Ovary (tissue), 9 donors: ENCODE measurements around the gene DDR2. TPM values are rescaled to one million over a fixed set of nuclear protein-coding genes. Genes with fewer than 3 reads are reported as not detected.

Experiments
- DNase-seq, 5 donors: peaks; one replicate each; pipeline ENCODE4 v3.0.0-alpha.2; 2019 to 2020
- H3K27ac ChIP-seq, 2 donors: fragments of 200-600 bp; one replicate each; pipeline versions ENCODE4 v1.5.1 to v1.8.0; 2019 to 2022
- H3K27me3 ChIP-seq: fragments of 200-600 bp; one replicate; pipeline ENCODE4 v1.8.0; 2022
- H3K36me3 ChIP-seq: fragments of 200-600 bp; sonication (generic); one replicate; pipeline ENCODE4 v1.5.1; 2019
- H3K4me1 ChIP-seq: one replicate; pipeline ENCODE4 v1.8.1; 2013; ENCODE audit warnings: mild to moderate bottlenecking, moderate library complexity; ENCODE audit not compliant: insufficient read depth
- H3K4me3 ChIP-seq: fragments of 200-600 bp; sonication (generic); one replicate; pipeline ENCODE4 v1.5.1; 2017
- H3K9me3 ChIP-seq, 2 donors: fragments of 200-600 bp in 1 of 2; sonication (generic) in 1 of 2; one replicate each; pipeline versions ENCODE4 v1.5.1 to v1.8.1; 2013 to 2019; ENCODE audit warnings: mild to moderate bottlenecking in 1 of 2, moderate library complexity in 1 of 2
- EP300 ChIP-seq: sonication (generic); formaldehyde crosslinking; IDR thresholded peaks from one replicate; pipeline ENCODE4 v1.6.1; 2017; ENCODE audit warnings: antibody characterized with exemption
- POLR2A ChIP-seq: fragments of 450-650 bp; IDR thresholded peaks from one replicate; pipeline ENCODE4 v1.6.1; 2017; ENCODE audit warnings: antibody characterized with exemption, mild to moderate bottlenecking, moderate library complexity
- WGBS, 3 donors: extraction: QIAGEN DNeasy Blood & Tissue Kit in 1 of 3; methylation state at CpG; one replicate each; pipeline versions ENCODE4 v1.1.5 to v1.1.7; 2013 to 2017; 5-methylcytosine and 5-hydroxymethylcytosine counted together
- intact Hi-C, 4 donors: fragments of 100-400 bp; cut with DNase I; formaldehyde crosslinking; loops; one replicate each; pipeline versions ENCODE4 v1.11.0 to v1.15.1; 2022 to 2023
- polyA plus RNA-seq, 2 donors: library from polyadenylated mRNA; stranded (reverse); fragments of 200-250 nt in 1 of 2; fragments of 350-450 nt in 1 of 2; fragmentation: Illumina TruSeq in 1 of 2; extraction: RNeasy Lipid Tissue Mini Kit (QIAGEN cat#74804) in 1 of 2; gene quantifications; one replicate each; pipeline ENCODE4 v1.2.3, GENCODE V29; 2013 to 2014
- total RNA-seq, 7 donors: library from RNA; depleted of rRNA in 2 of 7; stranded (reverse); fragments of >200 nt in 2 of 7; fragmentation: NEBNext Ultra II Directional in 3 of 7; extraction: Animal tissue kit (Norgen Biotek cat#: 25700) in 3 of 7; gene quantifications; one replicate each; pipeline versions ENCODE4 v1.1.0 to v1.2.4, GENCODE V29; 2016 to 2023
- TF ChIP-seq, protein P1 (sequence below), 3 donors: fragments of 450-650 bp in 2 of 3; fragments of 200-600 bp in 1 of 3; IDR thresholded peaks; one replicate each; pipeline versions ENCODE4 v1.5.1 to v1.8.0; 2016 to 2022; ENCODE audit warnings: antibody characterized with exemption in 3 of 3, mild to moderate bottlenecking in 1 of 3
- donor health status: DM: no; HTN: no; CAD: no; lungs with moderate emphysema.
- donor health status: DM: no; HTN: no; CAD: no.
- donor health status: Bipolar disorder and iron deficiency.
- donor health status: DM: yes; HTN: yes; CAD: no.
- donor health status: DM: no; HTN: no; CAD: no.
- donor health status: DM: yes; HTN: yes; CAD: no.

The DDR2 gene
- total and polyA plus RNA-seq, 9 donors, result 25.6 to 143 (median 79.0) TPM

- H3K27me3 ChIP-seq, result no peaks in the 10 kb centered on the region
- TF ChIP-seq POLR2A, result no peak
- TF ChIP-seq, protein P1, sequence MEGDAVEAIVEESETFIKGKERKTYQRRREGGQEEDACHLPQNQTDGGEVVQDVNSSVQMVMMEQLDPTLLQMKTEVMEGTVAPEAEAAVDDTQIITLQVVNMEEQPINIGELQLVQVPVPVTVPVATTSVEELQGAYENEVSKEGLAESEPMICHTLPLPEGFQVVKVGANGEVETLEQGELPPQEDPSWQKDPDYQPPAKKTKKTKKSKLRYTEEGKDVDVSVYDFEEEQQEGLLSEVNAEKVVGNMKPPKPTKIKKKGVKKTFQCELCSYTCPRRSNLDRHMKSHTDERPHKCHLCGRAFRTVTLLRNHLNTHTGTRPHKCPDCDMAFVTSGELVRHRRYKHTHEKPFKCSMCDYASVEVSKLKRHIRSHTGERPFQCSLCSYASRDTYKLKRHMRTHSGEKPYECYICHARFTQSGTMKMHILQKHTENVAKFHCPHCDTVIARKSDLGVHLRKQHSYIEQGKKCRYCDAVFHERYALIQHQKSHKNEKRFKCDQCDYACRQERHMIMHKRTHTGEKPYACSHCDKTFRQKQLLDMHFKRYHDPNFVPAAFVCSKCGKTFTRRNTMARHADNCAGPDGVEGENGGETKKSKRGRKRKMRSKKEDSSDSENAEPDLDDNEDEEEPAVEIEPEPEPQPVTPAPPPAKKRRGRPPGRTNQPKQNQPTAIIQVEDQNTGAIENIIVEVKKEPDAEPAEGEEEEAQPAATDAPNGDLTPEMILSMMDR (IDR thresholded peaks at IDR 0.05), result no peak
- TF ChIP-seq EP300, result no peak
- H3K4me1 ChIP-seq, result peaks cover 5% of the 10 kb centered on the region
- no peaks in the 10 kb centered on the region for H3K9me3 ChIP-seq
- intact Hi-C loops, result no loop called here
- no peak for DNase-seq
- H3K27ac ChIP-seq, result no peak overlapping the region
- H3K4me3 ChIP-seq, result no peak overlapping the region
- H3K36me3 ChIP-seq, result no peaks in the 10 kb centered on the region
- WGBS, 3 donors, result 83 to 85% (median 85%) methylated on average over 3 of the region's 3 CpGs
Observed at GRCh38 chr1:162823231-162823630, 191.0 kb downstream of the DDR2 start.

DNA sequence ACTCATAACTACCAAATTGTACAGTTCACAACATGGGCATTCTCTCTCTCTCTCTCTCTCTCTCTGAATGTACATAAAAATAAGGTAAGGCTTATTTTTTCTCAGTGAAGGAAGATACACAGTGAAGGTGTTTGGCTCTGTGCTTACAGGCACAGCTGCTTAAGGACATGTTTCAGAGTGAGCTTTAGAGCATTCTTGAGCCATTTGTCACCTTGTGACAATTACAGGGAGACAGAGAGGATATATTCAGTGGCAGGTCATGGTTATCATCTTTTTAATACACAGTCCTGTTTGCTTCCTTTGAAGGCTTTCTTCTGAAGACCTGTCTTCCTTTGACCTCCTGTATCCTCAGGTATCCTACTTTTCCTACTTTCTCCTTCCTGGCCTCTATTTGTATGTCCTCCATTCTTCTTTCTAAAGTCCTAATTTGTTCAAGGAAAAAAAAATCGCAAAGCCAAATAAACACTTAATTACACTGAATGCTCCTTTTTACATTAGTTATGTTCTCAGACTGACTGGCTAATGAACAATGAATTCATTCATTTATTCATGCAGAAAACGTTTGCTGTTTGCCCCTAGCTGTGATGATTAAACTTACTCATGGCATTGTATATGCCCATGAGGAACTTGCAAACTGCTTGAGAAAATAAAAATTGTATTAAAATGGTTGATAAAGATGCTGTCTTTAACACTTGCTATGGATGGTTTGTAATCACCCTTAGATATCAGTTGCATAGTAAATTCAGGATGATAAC, 191.7 kb downstream of the DDR2 start:
- no peaks in the 10 kb centered on the region for H3K27me3 ChIP-seq
- intact Hi-C loops, result no loop called here
- no peaks in the 10 kb centered on the region for H3K9me3 ChIP-seq
- no peak overlapping the region for H3K4me3 ChIP-seq
- H3K36me3 ChIP-seq, result no peaks in the 10 kb centered on the region
- TF ChIP-seq, protein P1 (IDR thresholded peaks at IDR 0.05), result no peak
- TF ChIP-seq EP300 (no peak), POLR2A (no peak)
- no peak for DNase-seq
- WGBS, 3 donors, result 57 to 60% (median 58%) methylated on average over 2 of the region's 2 CpGs
- no peak overlapping the region for H3K27ac ChIP-seq
- peaks cover 5% of the 10 kb centered on the region for H3K4me1 ChIP-seq

DNA sequence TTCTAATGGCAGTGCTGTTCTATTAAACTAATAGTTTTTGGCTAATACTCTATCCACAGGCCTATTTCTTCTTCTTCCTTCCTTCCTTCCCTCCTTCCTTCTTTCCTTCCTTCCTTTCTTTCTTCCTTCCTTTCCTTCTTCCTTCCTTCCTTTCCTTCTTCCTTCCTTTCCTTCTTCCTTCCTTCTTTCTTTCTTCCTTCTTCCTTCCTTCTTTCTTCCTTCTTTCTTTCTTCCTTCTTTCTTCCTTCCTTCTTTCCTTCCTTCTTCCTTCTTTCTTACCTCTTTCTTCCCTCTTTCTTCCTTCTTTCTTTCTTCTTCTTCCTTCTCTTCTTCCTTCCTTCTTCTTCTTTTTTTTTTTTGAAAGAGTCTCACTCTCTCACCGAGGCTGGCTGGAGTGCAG, 197.0 kb downstream of the DDR2 start:
- WGBS, 3 donors, result 88 to 93% (median 92%) methylated on average over 1 of the region's 1 CpG
- TF ChIP-seq POLR2A, result no peak
- TF ChIP-seq EP300, result no peak
- TF ChIP-seq, protein P1 (IDR thresholded peaks at IDR 0.05), result no peak
- intact Hi-C loops, result no loop called here
- no peak for DNase-seq
- Histone ChIP-seq H3K27me3 (no peaks in the 10 kb centered on the region), H3K27ac (no peak overlapping the region), H3K4me3 (no peak overlapping the region), H3K9me3 (no peaks in the 10 kb centered on the region), H3K4me1 (peaks cover 2% of the 10 kb centered on the region), H3K36me3 (no peaks in the 10 kb centered on the region)

DNA sequence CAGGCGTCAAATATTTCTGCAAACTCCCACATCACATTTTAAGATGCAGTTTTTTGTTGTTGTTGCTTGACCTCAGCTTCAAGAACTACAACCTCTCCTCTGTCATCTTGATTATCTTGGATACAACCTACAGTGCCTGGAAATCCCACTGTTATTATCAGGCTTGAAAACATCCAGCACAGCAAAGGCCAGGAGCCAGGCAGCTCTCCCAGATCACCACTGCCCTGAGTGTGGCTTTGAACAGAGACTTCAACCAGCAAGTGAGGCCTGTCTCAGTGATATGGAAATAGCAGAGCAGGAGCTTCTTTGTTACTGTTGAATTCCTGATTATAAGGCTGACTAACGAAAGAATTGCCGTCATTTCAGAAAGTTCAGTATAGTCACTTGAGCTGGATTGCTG, 200.2 kb downstream of the DDR2 start:
- Histone ChIP-seq H3K36me3 (no peaks in the 10 kb centered on the region), H3K4me1 (peaks cover 2% of the 10 kb centered on the region), H3K4me3 (no peak overlapping the region), H3K27ac (no peak overlapping the region), H3K9me3 (no peaks in the 10 kb centered on the region), H3K27me3 (no peaks in the 10 kb centered on the region)
- 29 to 89% (median 76%) methylated on average over 3 of the region's 3 CpGs for WGBS, 3 donors
- intact Hi-C loops, result no loop called here
- DNase-seq, result no peak
- TF ChIP-seq POLR2A (no peak), EP300 (no peak)
- TF ChIP-seq, protein P1 (IDR thresholded peaks at IDR 0.05), result no peak
